ENCODE results near the gene TRAF6.
"Not testable (repeated sequence)": the region's sequence is repeated elsewhere in the genome, so short reads cannot be mapped to it uniquely, and the experiment has no call there.

Gene TRAF6

DNA sequence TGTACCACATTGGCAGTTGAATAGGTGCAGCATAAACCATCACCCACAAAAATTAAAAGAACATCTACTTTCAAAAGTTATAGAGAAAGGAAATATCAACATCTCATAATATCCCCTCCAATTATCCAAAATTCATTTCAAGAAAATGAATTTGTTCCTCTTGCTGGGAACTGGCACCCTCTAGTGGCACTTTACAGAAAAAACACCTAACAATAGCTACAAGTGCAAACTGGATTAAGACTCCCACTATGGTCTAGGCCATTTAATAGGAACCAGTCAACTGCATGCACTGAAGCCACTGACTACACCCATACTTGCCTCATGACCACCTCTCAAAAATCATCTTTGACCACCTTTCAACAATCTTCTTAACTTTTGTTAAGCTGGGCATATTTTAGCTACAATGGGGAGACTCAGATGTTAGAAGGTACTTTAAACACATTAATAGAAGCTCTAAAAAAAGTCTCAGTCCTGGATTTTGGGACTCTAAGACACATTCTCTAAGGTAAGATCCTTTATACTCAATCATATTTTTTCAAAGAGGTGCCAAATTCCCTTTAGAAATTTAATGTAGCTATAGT, 17.3 kb downstream of the TRAF6 start:
- no peak for DNase-seq (ENCODE audit: low read depth)

DNA sequence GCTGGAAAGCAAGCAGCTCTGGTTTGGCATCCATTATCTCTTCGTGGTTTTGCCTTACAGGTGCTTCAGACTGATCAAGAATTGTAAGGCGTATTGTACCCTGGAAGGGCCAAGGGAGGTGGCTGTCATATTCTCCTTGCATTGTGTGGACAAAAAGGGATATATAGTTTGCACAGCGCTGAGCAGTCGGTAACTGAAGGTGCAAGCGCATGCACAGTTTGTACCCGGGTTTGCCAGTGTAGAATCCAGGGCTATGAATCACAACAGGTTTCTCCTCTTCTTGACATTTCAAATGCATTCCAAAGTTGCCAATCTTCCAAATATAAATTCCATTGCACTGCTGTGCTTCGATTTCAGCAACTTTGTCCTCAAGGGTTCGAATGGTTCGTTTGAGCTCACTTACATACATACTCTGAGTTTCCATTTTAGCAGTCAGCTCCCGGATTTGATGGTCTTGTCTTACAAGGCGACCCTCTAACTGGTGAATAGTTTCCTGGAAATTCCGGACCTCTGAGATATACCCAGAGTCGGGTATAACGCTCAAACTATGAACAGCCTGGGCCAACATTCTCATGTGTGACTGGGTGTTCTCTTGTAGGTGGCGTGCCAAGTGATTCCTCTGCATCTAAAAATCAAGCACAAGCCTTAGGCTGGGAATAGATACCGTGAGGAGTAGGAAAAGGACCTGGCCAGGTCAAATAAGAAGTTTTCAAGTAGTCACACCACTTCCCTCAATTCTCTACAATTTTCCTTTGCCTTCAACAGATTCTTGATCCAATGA, 19.9 kb downstream of the TRAF6 start:
- no peak for DNase-seq (ENCODE audit: low read depth)

DNA sequence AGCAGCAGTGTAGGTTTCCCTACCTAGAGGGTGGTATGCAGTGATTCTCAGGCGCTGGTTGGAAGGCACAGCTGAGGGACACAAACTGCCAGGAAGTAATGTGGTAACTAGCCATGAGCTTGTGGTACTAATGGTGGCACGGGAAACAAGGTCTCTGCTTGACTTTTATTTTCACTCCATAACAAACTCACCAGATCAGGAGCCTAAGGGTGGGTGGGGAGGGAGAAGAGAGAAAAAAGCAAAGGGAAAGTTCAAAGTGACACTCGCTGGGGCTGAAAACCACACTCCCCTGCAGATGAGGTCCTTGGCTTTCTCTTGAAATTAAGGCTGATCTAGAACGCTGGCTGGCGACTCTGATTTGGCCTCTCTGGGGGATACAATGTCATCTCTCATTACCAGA, 22.0 kb downstream of the TRAF6 start:
- no peak for DNase-seq (ENCODE audit: low read depth)

DNA sequence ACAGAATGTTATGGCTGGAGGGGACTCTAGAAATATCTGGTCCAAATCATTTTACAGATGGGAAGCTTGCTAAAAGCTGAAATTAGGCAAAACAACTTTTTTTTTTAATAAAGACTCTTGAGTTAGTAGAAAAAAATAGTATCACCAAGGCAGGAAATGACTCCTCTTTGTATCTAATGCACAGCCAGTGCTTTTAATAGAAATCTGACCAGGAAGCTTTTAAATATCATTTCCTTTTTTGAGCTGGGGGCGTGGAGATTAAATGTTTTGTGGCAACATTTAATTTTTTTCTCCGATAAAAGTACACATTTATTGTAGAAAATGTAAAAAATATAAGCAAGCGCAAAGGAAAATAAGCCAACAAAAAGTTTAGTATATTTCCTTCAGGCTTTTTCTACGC, 22.5 kb downstream of the TRAF6 start:
- DNase-seq (ENCODE audit: low read depth): no peak

DNA sequence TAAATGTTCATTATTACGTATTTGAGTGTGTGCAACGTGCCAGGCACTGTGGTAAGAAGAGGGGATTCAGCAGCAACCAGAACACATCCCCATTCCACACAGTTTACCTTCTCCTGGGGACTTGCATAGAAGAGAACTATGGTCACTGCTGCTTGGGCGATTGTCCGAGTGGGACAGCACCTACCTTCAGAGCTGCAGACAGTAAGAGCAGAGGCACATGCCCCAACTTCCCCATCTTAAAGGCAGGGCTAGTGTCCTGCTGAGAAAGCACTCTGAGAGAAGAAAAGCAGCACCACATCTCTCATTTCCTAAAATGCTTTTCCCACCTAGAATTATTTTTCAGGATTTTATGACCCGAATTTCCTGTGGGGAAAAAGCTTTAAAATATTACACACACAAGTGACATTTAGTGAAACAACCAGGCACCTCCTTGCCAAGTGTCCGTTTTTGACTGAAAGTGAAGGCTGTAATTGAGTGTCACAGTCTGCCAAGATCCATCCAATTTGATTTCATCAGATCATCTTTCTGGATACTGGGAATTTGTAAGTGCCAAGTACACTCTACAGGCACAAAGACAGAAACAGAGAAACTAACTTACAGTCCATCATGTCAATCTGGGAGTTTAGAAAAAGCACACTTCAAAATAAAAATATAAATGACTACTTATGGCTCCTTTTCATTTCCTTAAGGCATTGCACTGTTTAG, 24.6 kb downstream of the TRAF6 start:
- DNase-seq (ENCODE audit: low read depth): no peak

DNA sequence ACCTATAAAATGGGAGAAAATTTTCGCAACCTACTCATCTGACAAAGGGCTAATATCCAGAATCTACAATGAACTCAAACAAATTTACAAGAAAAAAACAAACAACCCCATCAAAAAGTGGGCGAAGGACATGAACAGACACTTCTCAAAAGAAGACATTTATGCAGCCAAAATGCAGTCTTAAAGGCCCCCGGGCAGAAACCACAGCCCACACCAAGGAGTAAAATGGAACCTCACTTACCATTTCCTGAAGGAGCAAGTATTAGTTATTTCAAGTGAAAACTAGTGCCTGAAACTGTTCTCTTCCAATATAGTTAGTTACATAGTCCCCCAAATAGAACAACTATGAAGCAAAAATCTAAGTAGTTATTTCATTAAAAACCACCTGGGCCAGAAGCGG, 27.0 kb downstream of the TRAF6 start:
- DNase-seq (ENCODE audit: low read depth): not testable (repeated sequence)

DNA sequence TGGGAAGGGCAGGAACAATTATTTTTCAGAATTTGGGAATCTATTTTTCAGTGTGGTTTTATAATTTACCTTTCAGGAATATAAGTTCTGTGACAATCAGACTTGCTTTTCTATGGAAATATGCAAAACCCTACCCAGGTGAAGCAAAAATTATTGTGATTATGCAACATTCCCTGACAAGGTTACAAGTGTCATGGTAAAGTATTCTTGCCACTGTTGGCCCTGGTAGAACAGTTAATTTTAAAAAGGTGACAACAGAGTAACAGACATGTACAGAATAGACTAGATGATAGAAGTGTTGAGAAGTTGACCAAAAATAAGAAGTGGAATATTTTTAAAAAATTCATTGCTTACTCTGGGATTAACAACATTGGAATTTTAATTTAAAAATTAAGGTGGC, 29.2 kb downstream of the TRAF6 start:
- no peak for DNase-seq (ENCODE audit: low read depth)

DNA sequence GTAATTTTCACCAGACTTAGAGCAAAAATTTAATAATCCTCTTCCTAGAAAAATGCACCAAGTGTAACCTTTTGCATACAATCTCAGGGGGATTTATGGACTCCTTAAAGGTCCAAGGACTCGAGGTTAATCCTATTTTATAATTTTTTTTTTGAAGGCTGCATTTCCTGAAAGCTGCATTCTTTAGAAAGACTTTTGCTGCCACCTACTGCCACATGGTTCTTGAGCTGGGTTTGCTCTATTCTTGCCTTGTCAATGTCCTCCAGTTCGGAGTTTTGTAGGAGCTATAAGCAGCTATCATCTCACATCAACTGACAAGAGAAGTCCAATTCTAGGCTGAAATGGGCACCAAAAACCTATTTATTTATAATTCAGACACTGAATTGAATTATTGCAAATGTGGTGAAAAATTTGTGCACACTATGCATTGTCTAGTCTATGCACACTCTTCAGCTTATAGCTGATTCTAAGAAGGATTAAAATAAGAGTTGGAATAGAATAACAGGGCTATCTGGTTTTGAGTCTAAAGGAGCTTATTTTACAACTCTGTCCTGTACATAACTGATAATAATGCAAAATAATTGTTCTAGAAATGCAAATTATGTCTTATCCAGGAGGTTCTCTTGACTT, 31.3 kb downstream of the TRAF6 start:
- no peak for DNase-seq (ENCODE audit: low read depth)

DNA sequence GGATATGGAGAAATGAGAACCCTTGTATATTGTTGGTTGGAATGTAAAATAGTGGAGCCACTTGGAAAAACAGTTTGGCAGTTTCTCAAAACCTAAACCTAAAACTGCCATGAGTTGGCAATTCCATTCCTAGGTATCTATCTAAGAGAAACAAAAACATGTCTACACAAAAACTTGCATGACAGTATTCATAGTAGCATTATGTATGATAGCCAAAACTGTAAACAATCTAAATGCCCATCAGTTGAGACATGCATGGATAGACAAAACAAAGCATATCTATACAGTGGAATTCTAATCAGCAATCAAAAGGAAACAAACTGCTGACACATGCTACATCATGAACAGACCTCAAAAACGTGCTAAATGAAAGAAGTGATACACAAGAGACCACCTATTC, 34.9 kb downstream of the TRAF6 start:
- no peak for DNase-seq (ENCODE audit: low read depth)

DNA sequence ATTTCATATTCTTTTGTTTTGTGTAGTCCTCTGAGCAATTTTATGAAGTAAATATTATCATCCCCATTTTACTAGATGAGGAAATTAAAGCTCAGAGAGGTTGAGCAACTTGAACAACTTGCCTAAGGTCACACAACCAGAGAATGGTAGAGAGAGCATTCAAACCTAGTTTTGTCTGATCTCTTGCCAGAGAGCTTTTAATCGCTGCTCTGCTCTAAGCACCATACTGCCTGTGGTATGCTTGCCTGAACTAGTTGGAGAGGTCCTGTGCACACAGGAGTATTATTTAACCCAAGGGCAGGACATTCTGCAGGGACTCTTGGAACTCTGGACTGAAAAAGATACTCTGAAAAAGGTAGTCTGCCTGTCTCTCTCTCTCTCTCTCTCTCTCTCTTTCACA, 38.5 kb downstream of the TRAF6 start:
- no peak for DNase-seq (ENCODE audit: low read depth)

DNA sequence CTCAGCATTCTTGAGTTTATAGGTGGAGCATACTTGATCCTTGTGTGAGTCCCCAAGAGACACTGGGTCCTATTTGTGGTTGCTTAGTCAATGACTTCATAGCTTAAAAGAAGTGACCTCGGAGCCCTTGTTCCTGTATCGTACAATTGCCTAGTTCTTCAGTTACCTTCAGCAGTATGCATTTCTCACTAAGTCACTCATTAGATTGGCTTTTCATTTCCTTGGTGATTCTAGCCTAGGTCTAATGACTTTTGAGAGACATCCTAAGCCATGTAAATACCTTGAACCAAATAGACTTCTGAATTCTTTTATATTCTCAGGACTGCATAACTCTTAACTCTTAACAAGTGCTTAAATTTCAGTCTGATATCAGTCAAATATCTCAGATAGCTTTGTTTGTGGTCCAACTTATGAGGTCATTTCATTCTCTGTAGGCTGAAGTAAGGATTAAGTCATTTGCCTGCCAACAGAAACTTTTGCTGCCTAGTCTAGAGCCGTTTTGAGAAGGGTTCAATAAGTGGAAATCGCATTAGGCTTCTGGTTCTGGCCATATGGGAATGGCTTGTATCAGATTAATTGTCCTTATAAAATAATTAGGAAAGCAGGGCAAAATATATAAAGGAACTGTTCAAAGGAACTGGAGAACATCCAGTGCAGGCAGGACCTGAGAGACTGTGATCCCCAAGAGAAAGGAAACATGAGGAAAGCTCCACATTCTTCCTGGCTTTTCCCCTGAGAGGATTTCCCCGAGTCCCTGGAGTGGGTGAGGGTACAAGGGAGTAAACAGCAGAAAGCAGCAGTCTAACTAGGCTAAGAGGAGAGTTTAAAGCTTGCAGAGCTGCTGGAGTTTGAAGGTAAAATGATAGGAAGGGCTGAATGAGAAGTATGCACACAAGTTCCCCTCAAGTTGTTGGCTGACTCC, 39.9 kb downstream of the TRAF6 start:
- DNase-seq (ENCODE audit: low read depth): no peak

DNA sequence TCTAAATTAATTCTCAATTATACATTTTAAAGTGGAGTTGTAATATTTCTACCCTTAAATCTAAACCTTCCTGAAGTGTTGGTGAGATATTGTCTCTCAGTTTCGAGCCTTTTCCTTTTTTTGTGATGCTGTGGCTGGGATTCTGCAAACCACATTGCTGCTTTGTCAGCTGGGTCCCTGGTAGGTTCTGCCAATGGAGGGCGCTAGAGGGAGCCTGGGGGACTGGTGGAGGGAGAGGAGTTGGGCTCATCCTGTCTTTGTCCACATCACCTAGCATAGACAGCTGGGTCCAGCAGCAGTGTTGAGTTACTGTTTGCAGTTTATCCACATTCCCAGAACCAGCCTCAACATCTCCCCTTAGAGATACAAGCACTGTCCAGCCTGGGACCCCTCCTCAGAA, 41.0 kb downstream of the TRAF6 start:
- DNase-seq (ENCODE audit: low read depth): no peak

DNA sequence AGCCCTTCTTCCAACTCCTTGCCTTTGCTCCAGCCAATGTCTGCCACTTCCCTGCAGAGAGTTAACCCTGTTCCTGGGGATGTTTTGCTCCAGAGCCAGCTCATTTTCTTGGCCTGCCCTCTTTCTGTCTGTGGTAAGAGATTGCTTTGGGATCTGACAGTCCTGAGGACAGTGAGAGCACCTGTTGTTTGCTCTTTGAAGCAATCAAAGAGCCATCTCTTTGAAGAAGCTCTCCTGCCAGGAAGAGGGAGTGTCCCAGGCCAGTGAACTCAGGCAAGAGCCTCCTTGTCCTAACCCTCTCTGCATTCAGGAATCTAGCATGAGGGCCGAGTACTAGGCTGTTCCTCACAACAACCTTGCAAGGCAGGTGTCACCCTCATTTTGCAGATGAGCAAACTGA, 42.2 kb downstream of the TRAF6 start:
- DNase-seq (ENCODE audit: low read depth): no peak

DNA sequence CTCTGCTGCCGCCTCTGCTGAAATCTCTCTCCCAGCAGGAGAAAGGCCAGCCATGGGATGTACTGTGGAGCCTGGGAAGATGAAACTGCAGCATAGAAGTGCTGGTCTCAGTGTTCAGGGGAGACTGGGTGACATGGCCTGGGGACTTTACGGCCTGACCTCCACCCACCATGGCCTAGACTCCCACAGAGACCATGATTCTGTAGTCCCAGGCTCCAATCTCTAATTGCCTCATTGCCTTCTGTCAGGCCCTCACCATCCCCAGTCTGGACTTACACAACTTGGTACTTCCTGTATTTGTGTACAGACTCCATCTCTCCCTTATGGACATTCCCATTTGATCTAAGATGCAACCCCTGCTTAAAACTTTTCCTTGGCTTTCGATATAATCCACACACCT, 43.1 kb downstream of the TRAF6 start:
- DNase-seq (ENCODE audit: low read depth): no peak

DNA sequence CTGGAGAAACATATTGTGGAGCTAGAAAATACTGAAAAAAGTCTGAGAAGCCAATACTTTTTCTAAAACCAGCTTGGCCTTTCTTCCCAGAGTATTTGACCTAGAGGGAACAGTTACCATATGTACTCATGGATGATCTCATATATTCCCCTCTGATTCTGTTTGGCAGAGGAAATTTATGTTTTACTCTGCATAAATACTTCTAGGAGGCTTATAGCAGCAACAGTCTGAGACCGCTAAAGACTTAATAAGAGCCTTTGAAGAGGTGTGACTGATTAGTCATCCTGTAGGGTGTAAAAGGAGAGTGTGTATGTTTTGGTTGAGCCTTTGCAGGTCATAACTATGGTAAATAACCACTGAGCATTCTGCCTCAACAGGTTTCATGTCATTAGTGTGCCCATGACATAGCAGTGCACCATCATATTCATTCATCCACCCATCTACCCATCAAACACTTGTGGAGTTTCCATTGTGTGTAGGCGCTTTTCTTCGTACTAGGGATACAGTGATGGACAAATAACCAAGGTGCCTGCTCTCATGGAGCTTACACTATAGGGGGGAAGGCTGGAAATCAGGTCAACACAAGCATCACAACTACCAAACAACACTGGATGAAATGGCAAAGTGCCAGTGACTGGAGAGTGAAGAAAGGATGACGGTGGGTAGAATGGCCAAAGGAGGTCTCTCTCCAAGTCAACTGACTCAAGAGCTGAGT, 44.5 kb downstream of the TRAF6 start:
- DNase-seq (ENCODE audit: low read depth): no peak

DNA sequence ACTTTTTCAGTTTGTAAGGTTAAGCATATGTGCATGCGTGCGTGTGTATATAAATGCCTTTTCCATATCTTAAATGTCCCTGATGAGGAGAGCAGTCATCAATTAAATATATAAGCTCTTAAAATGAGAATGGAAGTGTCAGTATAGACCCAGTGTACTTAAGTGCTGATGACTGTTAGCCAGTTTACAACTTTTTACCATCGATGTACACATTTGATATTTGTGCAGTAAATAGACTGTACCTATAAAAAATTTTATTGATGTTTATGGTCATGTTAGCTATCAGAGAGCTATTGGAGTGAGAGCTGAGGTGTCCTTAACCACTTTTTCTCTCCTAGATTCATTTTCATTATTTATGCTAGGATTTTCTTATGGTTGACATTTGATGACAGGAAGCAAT, 45.4 kb downstream of the TRAF6 start:
- DNase-seq (ENCODE audit: low read depth): no peak

DNA sequence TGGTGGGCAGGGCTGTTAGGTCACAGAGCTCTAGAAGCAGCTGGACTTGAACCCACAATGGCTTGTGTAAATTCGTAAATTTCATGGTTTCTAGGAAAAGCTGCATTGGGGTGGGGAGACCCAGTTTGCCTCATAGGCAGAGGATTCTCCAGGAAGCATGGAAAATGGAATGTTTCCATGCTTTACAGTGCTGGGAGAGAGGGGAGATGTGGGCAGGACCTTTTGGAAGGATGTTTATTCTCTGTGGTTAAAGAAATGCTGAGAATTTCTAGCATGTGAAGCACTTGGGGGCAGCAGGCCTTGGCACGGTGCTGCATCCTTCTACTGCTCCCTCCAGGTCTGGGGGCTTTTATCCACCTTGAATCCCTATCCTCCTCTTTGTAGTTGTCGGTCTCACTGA, 46.3 kb downstream of the TRAF6 start:
- no peak for DNase-seq (ENCODE audit: low read depth)

DNA sequence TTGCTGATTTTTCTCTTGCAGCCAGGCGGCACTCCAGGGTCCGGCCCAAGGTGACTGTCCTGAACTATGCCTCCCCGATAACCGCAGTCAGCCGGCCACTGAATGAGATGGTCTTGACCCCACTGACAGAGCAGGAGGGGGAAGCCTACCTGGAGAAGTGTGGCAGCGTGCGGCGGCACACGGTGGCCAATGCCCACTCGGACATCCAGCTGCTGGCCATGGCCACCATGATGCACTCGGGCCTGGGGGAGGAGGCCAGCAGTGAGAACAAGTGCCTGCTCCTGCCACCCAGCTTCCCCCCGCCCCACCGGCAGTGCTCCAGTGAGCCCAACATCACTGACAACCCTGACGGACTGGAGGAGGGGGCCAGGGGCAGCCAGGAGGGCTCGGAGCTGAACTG, 47.8 kb downstream of the TRAF6 start:
- no peak for DNase-seq (ENCODE audit: low read depth)

DNA sequence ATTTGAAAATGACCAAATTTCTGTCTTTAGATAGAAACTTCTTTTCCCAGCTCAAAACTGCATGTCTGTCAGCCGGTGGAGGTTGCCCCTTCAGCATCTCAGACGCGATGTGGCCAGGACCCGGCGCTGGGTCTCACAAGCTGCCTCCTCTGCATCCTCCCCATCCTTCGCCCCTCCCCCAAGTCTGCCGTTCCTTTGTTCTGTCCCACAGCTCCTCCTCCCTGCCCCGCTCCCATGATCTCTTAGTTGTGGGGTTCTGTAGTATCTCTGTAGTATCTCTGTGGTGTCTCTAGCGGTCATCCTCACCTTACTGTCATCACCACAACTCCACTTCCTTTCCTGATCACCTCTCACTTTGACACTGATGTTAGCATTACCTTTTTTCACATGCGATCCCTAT, 49.9 kb downstream of the TRAF6 start:
- no peak for DNase-seq (ENCODE audit: low read depth)

DNA sequence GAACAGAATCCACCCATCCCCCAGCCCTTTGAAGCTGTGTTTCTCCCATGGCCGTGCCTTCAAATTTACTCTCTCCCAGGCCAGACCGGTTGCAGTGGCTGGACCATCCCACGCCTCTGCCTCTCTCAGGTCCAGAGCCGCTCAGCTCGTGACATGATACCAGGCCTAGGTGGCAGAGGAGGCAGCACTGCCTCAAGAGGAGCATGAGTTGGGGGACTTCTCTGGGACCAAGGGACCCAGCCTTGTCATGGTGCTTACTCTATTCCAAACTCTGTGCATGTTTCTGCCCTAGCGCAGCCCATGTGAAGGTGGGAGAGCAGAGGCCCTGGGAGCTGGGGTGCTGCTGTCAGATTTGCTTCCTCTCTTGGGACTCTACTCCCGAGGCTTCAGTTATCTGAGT, 51.0 kb downstream of the TRAF6 start:
- DNase-seq (ENCODE audit: low read depth): no peak

All from non-pigmented ciliary epithelial cell (primary cell).